Naive thymus-derived CD4-positive, alpha-beta T cell (primary cell): ENCODE measurements around the gene SAE1. TPM values are rescaled to one million over a fixed set of nuclear protein-coding genes. Genes with fewer than 3 reads are reported as not detected.

Experiments used
- ATAC-seq: fragments of 150-1000 bp; cut with Tn5 transposase; 2 replicates; pipeline ENCODE4 v1.10.0; 2021; ENCODE audit warnings: mild to moderate bottlenecking, moderate library complexity
- CTCF ChIA-PET: fragments of 350-600 bp; sonication (Branson Sonifier 250); formaldehyde crosslinking; loops from one replicate; lab custom pipeline; 2021; ENCODE audit warnings: antibody characterized with exemption; lab: Charles Lee
- POLR2A ChIA-PET: fragments of 350-600 bp; sonication (Branson Sonifier 250); formaldehyde crosslinking; loops from one replicate; lab custom pipeline; 2021; ENCODE audit warnings: antibody characterized with exemption, inconsistent platforms; lab: Charles Lee
- DNase-seq, 9 donors: peaks; one replicate each; pipeline versions ENCODE4 v3.0.0 to v3.0.0-alpha.2; 2020 to 2022; ENCODE audit warnings: mixed read lengths in 1 of 9
- H3K27ac ChIP-seq: one replicate; pipeline ENCODE4 v1.7.0; 2013; ENCODE audit warnings: mild to moderate bottlenecking, low read depth, low read length, moderate library complexity
- H3K27me3 ChIP-seq, 2 donors: one replicate each; pipeline ENCODE4 v1.7.0; 2013; ENCODE audit warnings: low read length in 2 of 2, mild to moderate bottlenecking in 2 of 2, moderate library complexity in 2 of 2; ENCODE audit not compliant: control insufficient read depth in 2 of 2, insufficient read depth in 2 of 2
- H3K36me3 ChIP-seq, 3 experiments: 1 replicate in 2 of 3; 2 replicates in 1 of 3; pipeline ENCODE4 v1.7.0; 2013; ENCODE audit warnings: low read length in 3 of 3, mild to moderate bottlenecking in 3 of 3, moderate library complexity in 1 of 3; ENCODE audit not compliant: insufficient read depth in 3 of 3, control insufficient read depth in 2 of 3
- H3K4me1 ChIP-seq, 2 donors: one replicate each; pipeline ENCODE4 v1.7.0; 2013; ENCODE audit warnings: low read length in 2 of 2, mild to moderate bottlenecking in 2 of 2, moderate library complexity in 1 of 2; ENCODE audit not compliant: control insufficient read depth in 2 of 2, insufficient read depth in 2 of 2
- H3K4me3 ChIP-seq: 2 replicates; pipeline ENCODE4 v1.7.0; 2013; ENCODE audit warnings: mild to moderate bottlenecking, low read length
- H3K9me3 ChIP-seq, 3 experiments: 1 replicate in 2 of 3; 2 replicates in 1 of 3; pipeline ENCODE4 v1.7.0; 2013; ENCODE audit warnings: low read length in 3 of 3; ENCODE audit not compliant: control insufficient read depth in 2 of 3
- H3K27ac Mint-ChIP-seq, 9 donors: one replicate each; pipeline ENCODE4 v1.8.0; 2020 to 2022; ENCODE audit warnings: mixed read lengths in 9 of 9, mild to moderate bottlenecking in 8 of 9, moderate library complexity in 5 of 9, inconsistent platforms in 2 of 9
- H3K27me3 Mint-ChIP-seq, 5 donors: one replicate each; pipeline ENCODE4 v1.8.0; 2021 to 2022; ENCODE audit warnings: mixed read lengths in 5 of 5, mild to moderate bottlenecking in 1 of 5
- H3K36me3 Mint-ChIP-seq, 5 donors: one replicate each; pipeline ENCODE4 v1.8.0; 2020 to 2022; ENCODE audit warnings: mixed read lengths in 5 of 5, mild to moderate bottlenecking in 3 of 5, inconsistent platforms in 1 of 5
- H3K4me1 Mint-ChIP-seq, 7 donors: one replicate each; pipeline ENCODE4 v1.8.0; 2020 to 2022; ENCODE audit warnings: mixed read lengths in 7 of 7, mild to moderate bottlenecking in 3 of 7, inconsistent platforms in 1 of 7
- H3K4me3 Mint-ChIP-seq, 10 donors: one replicate each; pipeline ENCODE4 v1.8.0; 2020 to 2022; ENCODE audit warnings: mild to moderate bottlenecking in 10 of 10, mixed read lengths in 10 of 10, moderate library complexity in 6 of 10, inconsistent platforms in 2 of 10
- H3K9me3 Mint-ChIP-seq, 11 donors: one replicate each; pipeline ENCODE4 v1.8.0; 2020 to 2022; ENCODE audit warnings: mixed read lengths in 11 of 11, mild to moderate bottlenecking in 4 of 11, inconsistent platforms in 1 of 11, moderate library complexity in 1 of 11
- intact Hi-C, 2 donors: fragments of 100-400 bp; cut with micrococcal nuclease; formaldehyde crosslinking; loops; one replicate each; pipeline ENCODE4 v1.15.1; 2023
- polyA plus RNA-seq, 2 donors: library from polyadenylated mRNA; unstranded; fragments of 300-500 nt; fragmentation: Illumina TruSeq; gene quantifications; one replicate each; pipeline ENCODE4 v1.2.3, GENCODE V29; 2021
- total RNA-seq, 6 experiments: library from RNA in 5 of 6; stranded (reverse) in 5 of 6; gene quantifications; 1 replicate in 5 of 6; 2 replicates in 1 of 6; pipeline ENCODE4 v1.2.3 and lab custom pipeline; 2021 to 2026

SAE1 gene
- total and polyA plus RNA-seq, 7 experiments from 2014 or later = 34.3 to 181 (median 50.0) TPM

DNA sequence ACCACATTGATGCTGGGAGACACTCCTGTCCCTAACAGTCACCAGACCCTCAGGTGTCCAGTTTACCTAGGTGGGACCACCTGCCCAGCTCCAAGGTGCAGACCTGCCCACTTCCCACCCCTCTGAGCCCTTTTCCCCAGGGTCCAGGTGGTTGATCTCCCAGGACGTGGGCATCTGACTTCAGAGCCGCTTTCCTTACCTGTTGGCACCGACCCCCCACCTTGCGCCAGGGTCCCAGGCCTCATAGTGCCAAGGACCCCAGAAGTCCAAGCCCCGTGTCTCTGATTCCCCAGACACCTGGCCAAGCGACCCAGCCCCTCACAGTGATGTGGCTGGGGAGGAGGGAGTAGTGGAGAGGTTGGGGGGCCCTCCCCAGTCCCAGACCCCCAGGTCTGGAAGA is 109.9 kb downstream of the SAE1 start:
- peak overlapping the region in 3 of 9 donors; percentile 8 to 70 (median 50) for H3K27ac Mint-ChIP-seq
- H3K4me1 ChIP-seq = peaks cover 37 to 40% of the 10 kb centered on the region in 2 donors
- H3K36me3 ChIP-seq = no peaks in the 10 kb centered on the region
- ChIA-PET CTCF (no interaction called here), POLR2A (interaction anchor here (1.1 to 1.8 kb wide), 4 partner anchors 8 to 127 kb away, joined by 3 to 13 read pairs (median 4); partner anchors contain the start of gene ZC3H4)
- peak overlapping the region; percentile 37 for H3K27ac ChIP-seq
- peak overlapping the region in 5 of 10 donors; percentile 26 to 71 (median 62) for H3K4me3 Mint-ChIP-seq
- H3K9me3 ChIP-seq = no peaks in the 10 kb centered on the region
- ATAC-seq (no peak), DNase-seq (no peak)
- peak overlapping the region; percentile 33 for H3K4me3 ChIP-seq
- intact Hi-C loops = loop anchor here (2.0 to 10.0 kb wide), 3 partner anchors 192 to 1378 kb away; partner anchors contain the start of genes FOXA3 (in 1 of the 2), SYMPK (in 1 of the 2) and TMEM160 (in 1 of the 2)
- H3K27me3 Mint-ChIP-seq = peaks cover 0 to 11% (median 0%) of the 10 kb centered on the region in 5 donors
- peaks cover 0 to 5% (median 0%) of the 10 kb centered on the region in 11 donors for H3K9me3 Mint-ChIP-seq
- H3K36me3 Mint-ChIP-seq = peaks cover 0 to 3% (median 0%) of the 10 kb centered on the region in 5 donors
- no peaks in the 10 kb centered on the region for H3K27me3 ChIP-seq
- H3K4me1 Mint-ChIP-seq = peaks cover 6 to 34% (median 23%) of the 10 kb centered on the region in 7 donors

- Histone ChIP-seq H3K9me3 (no peaks in the 10 kb centered on the region), H3K4me1 (peaks cover 37 to 40% of the 10 kb centered on the region in 2 donors), H3K27ac (peak overlapping the region; percentile 37), H3K36me3 (no peaks in the 10 kb centered on the region), H3K27me3 (no peaks in the 10 kb centered on the region), H3K4me3 (peak overlapping the region; percentile 33)
- Mint-ChIP-seq H3K27ac (peak overlapping the region in 2 of 9 donors; percentile 8 to 50), H3K4me1 (peaks cover 6 to 34% (median 23%) of the 10 kb centered on the region in 7 donors), H3K36me3 (peaks cover 0 to 3% (median 0%) of the 10 kb centered on the region in 5 donors), H3K27me3 (peaks cover 0 to 7% (median 0%) of the 10 kb centered on the region in 5 donors), H3K4me3 (peak overlapping the region in 5 of 10 donors; percentile 26 to 71 (median 41)), H3K9me3 (peaks cover 0 to 5% (median 0%) of the 10 kb centered on the region in 11 donors)
- CTCF ChIA-PET = no interaction called here
- intact Hi-C loops = loop anchor here (1.0 to 10.0 kb wide), 5 partner anchors 10 to 1379 kb away; partner anchors contain the start of genes BBC3 (in 2 of the 2), FOXA3 (in 1 of the 2), SYMPK (in 1 of the 2) and TMEM160 (in 1 of the 2)
- peak; percentile 76 for ATAC-seq
- peak; percentile 74 to 96 (median 82) for DNase-seq
- POLR2A ChIA-PET = interaction anchor here (1.1 to 1.8 kb wide), 4 partner anchors 9 to 128 kb away, joined by 3 to 13 read pairs (median 4); partner anchors contain the start of gene ZC3H4
These were observed 110.6 kb downstream of the SAE1 start for GRCh38 chr19:47240996-47241918.

- ChIA-PET POLR2A (interaction anchor here (1.0 to 6.1 kb wide), 4 partner anchors 10 to 113 kb away, joined by 3 to 67 read pairs (median 10); no protein-coding TSS in a partner anchor), CTCF (interaction anchor here (1.4 to 6.8 kb wide), 2 partner anchors 16 to 92 kb away, joined by 7 to 175 read pairs; no protein-coding TSS in a partner anchor)
- Histone ChIP-seq H3K9me3 (no peaks in the 10 kb centered on the region), H3K4me3 (no peak overlapping the region), H3K4me1 (peaks cover 37 to 40% of the 10 kb centered on the region in 2 donors), H3K27me3 (no peaks in the 10 kb centered on the region), H3K27ac (no peak overlapping the region), H3K36me3 (no peaks in the 10 kb centered on the region)
- Mint-ChIP-seq H3K27me3 (peaks cover 0 to 7% (median 0%) of the 10 kb centered on the region in 5 donors), H3K4me1 (peaks cover 6 to 34% (median 23%) of the 10 kb centered on the region in 7 donors), H3K4me3 (no peak overlapping the region), H3K27ac (no peak overlapping the region), H3K36me3 (peaks cover 0 to 3% (median 0%) of the 10 kb centered on the region in 5 donors), H3K9me3 (peaks cover 0 to 5% (median 0%) of the 10 kb centered on the region in 11 donors)
- ATAC-seq (no peak), DNase-seq (peak in 1 of 9 donors; percentile 35)
- intact Hi-C loops = loop anchor here (1.0 to 10.0 kb wide), 6 partner anchors 11 to 1380 kb away; partner anchors contain the start of genes BBC3 (in 2 of the 2), CCDC9 (in 1 of the 2), FOXA3 (in 1 of the 2) and SYMPK (in 1 of the 2)
These were observed 111.4 kb downstream of the SAE1 start for GRCh38 chr19:47241919-47242577.

GRCh38 chr19:47243364-47243775 is 112.7 kb downstream of the SAE1 start:
- H3K9me3 ChIP-seq = no peaks in the 10 kb centered on the region
- peak in 1 of 9 donors; percentile 37 for DNase-seq
- Mint-ChIP-seq H3K27ac (peak overlapping the region in 5 of 9 donors; percentile 85 to 95 (median 91)), H3K4me3 (peak overlapping the region in 7 of 10 donors; percentile 53 to 86 (median 85)), H3K36me3 (peaks cover 0 to 3% (median 0%) of the 10 kb centered on the region in 5 donors), H3K4me1 (peaks cover 11 to 37% (median 28%) of the 10 kb centered on the region in 7 donors), H3K27me3 (peaks cover 0 to 7% (median 0%) of the 10 kb centered on the region in 5 donors), H3K9me3 (peaks cover 0 to 5% (median 0%) of the 10 kb centered on the region in 11 donors)
- peak overlapping the region; percentile 28 for H3K27ac ChIP-seq
- peak; percentile 1 for ATAC-seq
- POLR2A ChIA-PET = interaction anchor here (0.6 to 6.1 kb wide), 13 partner anchors 11 to 135 kb away, joined by 3 to 67 read pairs (median 8); partner anchors contain the start of gene CCDC9
- peaks cover 37 to 40% of the 10 kb centered on the region in 2 donors for H3K4me1 ChIP-seq
- H3K4me3 ChIP-seq = peak overlapping the region; percentile 42
- H3K27me3 ChIP-seq = no peaks in the 10 kb centered on the region
- intact Hi-C loops = loop anchor here (2.0 to 10.0 kb wide), 3 partner anchors 13 to 1381 kb away; partner anchors contain the start of genes CCDC9 (in 1 of the 2), FOXA3 (in 1 of the 2) and SYMPK (in 1 of the 2)
- no peaks in the 10 kb centered on the region for H3K36me3 ChIP-seq
- CTCF ChIA-PET = interaction anchor here (1.2 to 8.2 kb wide), 7 partner anchors 13 to 112 kb away, joined by 7 to 183 read pairs (median 26); partner anchors contain the start of genes CCDC9 and SAE1

GRCh38 chr19:47243776-47244547 is 113.3 kb downstream of the SAE1 start:
- H3K36me3 Mint-ChIP-seq = peaks cover 0 to 3% (median 0%) of the 10 kb centered on the region in 5 donors

More at GRCh38 chr19:47243776-47244547, 113.3 kb downstream of the SAE1 start:
- Histone ChIP-seq H3K4me3 (peak overlapping the region; percentile 42), H3K4me1 (peaks cover 35 to 37% of the 10 kb centered on the region in 2 donors), H3K27me3 (no peaks in the 10 kb centered on the region), H3K9me3 (no peaks in the 10 kb centered on the region), H3K27ac (peak overlapping the region; percentile 28), H3K36me3 (no peaks in the 10 kb centered on the region)
- POLR2A ChIA-PET = interaction anchor here (0.6 to 6.1 kb wide), 21 partner anchors 9 to 136 kb away, joined by 3 to 67 read pairs (median 7); partner anchors contain the start of genes CCDC9, SAE1 and ZC3H4
- H3K27ac Mint-ChIP-seq = peak overlapping the region in 6 of 9 donors; percentile 61 to 95 (median 90)
- peaks cover 0 to 6% (median 0%) of the 10 kb centered on the region in 5 donors for H3K27me3 Mint-ChIP-seq
- intact Hi-C loops = loop anchor here (1.0 to 10.0 kb wide), 9 partner anchors 12 to 1382 kb away; partner anchors contain the start of genes CCDC9 (in 2 of the 2), FOXA3 (in 1 of the 2), SAE1 (in 1 of the 2) and SYMPK (in 1 of the 2)
- H3K4me1 Mint-ChIP-seq = peaks cover 9 to 33% (median 25%) of the 10 kb centered on the region in 7 donors
- ATAC-seq (peak; percentile 69), DNase-seq (peak; percentile 80 to 94 (median 86))
- peaks cover 0 to 5% (median 0%) of the 10 kb centered on the region in 11 donors for H3K9me3 Mint-ChIP-seq
- H3K4me3 Mint-ChIP-seq = peak overlapping the region in 7 of 10 donors; percentile 68 to 86 (median 85)
- CTCF ChIA-PET = interaction anchor here (0.7 to 8.2 kb wide), 24 partner anchors 11 to 221 kb away, joined by 3 to 183 read pairs (median 8); partner anchors contain the start of genes CCDC9, INAFM1, SAE1 and ZC3H4
